HG03159 (cell line): ENCODE results near the gene LRP11.
"Not testable (repeated sequence)": the region's sequence is repeated elsewhere in the genome, so short reads cannot be mapped to it uniquely, and the experiment has no call there.

Experiments
- ATAC-seq: cut with Tn5 transposase; IDR thresholded peaks from one replicate; pipeline ENCODE4 v1.9.1; 2021; ENCODE audit warnings: mild to moderate bottlenecking, moderate library complexity; ENCODE audit not compliant: unreplicated experiment

Gene LRP11

DNA sequence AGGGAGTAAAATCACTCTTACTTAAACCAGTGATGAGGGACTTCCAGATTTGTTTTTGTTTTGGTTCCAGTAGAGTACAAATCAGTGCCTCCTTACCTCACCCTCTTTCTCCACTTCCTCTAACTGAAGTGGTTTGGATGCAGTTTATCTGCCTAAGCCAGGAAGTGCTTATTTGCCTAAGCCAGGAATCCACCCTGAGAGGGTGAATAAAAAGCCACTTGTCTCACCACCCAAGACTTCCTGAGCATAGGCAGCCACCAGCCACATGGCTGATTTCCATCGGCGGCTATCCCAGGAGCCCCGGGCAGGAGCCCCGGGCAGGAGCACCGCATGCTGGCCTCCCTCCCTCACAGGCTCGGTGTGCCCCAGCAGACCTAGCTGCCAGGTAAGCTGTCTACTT lies 12.0 kb downstream of the LRP11 start:
- ATAC-seq = no peak

DNA sequence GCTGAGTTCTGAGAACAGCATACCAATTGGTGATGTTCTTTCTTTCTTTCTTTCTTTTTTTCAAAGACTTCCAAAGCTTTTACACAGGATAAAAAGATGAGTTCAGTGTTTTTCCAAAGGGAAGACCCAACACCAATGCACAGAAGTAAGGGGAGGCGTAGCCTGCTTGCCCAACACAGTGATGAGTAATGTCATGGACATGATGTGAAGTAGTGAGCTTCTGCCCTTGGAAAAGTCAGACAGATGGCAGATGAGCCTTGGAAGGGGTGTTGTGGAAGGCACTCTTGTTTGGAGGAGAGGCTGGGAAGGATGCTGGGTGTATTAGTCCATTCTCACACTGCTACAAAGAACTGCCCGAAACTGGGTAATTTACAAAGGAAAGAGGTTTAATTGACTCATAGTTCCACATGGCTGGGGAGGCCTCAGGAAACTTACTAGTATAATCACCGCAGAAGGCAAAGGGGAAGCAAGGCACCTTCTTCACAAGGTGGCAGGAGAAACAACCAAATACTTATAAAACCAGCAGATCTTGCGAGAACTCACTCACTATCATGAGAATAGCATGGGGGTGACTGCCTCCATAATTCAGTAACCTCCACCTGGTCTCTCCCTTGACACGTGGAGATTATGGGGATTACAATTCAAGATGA lies 12.6 kb downstream of the LRP11 start:
- no peak for ATAC-seq

DNA sequence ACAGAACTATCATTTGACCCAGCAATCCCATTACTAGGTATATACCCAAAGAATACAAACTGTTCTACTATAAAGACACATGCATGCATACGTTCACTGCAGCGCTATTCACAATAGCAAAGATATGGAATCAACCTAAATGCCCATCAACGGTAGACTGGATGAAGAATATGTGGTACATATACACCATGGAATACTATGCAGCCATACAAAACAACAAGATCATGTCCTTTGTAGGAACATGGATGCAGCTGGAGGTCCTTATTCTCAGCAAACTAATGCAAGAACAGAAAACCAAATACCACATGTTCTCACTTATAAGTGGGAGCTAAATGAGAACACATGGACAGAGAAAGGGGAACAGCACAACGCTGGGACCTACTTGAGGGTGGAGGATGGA lies 15.8 kb downstream of the LRP11 start:
- not testable (repeated sequence) for ATAC-seq

DNA sequence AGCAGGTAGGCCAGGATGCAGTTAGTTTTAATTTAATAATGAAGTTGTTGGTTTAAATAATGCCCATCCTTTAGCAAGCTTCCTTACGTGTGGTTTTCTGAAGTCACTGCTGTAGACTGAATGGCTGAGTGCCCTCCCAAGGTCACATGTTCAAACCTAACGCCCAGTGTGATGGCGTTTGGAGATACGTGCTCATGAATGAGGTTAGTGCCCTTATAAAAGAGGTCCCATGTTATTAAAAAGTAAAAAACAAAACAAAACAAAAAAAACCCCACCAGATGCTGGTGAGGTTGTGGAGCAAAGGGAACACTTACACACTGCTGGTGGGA lies 16.3 kb downstream of the LRP11 start:
- no peak for ATAC-seq

DNA sequence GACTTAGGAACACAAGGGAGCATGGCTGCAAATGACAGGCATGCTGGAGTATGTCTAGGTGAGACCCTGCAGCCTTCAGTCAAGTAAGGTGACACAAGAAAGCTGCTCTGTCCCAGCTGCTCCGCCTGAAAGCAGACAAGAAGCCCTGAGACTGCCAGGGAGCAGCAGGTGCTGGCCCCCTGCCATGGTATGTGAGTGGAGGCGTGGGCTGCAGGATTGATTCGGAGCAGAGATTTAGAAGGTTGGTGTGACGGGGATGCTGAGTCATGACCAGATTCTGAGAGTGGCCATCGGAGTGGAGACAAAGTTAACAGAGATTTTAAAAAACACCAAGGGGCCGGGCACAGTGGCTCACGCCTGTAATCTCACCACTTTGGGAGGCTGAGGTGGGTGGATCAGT lies 17.8 kb downstream of the LRP11 start:
- no peak for ATAC-seq

DNA sequence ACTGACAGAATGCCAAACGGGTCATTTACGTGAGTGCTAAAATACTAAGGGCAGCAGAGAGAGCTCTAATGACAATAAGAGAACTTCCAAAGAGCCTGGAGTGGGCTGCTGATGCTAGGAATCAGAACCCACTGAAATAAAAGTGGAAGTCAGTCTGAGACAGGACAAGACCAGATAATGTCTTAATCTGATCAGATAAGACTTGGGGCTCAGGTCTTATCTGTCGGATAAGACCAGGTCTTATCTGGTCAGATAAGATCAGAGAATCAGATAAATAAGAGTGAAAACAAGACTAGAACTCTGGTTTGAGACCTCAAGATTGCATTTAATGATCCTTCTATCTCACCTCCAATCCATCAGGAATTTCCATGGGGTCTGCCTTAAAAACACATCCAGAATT lies 18.6 kb downstream of the LRP11 start:
- no peak for ATAC-seq

DNA sequence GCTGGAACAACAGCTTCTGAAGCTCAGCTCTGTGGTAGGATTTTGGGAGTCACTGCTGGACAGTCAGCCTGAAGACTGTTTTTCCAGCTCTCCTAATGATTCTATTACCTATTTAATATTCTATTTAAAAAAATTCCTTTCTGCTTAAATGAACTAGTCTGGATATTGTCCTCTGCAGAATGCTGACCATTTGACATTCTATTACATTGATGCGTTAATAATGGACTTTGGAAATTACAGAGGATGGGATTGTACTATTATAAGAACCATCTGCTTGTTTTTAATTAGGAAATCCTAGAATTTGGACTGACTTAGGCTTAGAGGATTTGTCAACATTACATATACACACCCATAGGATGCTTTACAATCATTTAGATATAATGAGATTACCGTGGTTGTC lies 19.7 kb downstream of the LRP11 start:
- no peak for ATAC-seq

DNA sequence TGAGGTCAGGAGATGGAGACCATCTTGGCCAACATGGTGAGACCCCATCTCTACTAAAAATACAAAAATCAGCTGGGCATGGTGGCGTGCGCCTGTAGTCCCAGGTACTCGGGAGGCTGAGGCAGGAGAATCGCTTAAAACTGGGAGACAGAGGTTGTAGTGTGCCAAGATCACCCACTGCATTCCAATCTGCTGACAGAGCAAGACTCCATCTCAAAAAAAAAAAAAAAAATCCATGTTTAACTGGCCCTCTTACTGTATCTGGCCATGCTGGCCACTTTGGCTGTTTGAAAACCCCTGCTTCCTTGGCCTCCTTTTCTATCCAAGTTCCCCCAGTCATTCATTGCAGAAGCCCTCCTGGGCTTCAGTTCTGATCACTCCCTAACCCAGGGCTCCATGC lies 20.1 kb downstream of the LRP11 start:
- not testable (repeated sequence) for ATAC-seq

DNA sequence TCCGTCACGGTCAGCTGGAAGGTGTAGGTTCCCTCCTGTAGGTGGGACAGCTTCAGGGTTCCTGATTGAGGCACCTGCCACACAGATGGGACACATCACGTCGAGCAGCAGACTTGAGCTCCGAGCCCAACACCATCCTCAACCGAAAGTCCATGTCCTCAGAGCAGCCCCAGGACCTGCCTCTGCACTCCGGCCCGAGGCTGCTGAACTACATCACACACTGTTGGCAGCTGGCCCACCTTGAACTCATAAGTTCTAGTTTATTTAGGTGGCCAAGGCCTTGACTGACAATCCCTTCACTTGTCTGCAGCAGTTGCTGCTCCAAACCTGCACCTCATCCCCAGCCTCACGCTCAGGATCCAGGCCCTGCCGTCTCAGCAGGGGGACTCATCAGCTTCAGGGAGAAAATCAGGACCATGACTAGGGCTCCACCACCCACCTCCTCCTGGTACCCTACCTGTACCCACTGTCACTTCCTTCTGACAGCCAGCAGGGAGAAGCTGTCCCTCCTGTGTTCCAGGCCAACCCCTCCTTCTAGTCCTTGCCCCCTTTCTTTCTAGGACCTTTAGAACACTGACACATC lies 21.0 kb downstream of the LRP11 start:
- no peak for ATAC-seq

DNA sequence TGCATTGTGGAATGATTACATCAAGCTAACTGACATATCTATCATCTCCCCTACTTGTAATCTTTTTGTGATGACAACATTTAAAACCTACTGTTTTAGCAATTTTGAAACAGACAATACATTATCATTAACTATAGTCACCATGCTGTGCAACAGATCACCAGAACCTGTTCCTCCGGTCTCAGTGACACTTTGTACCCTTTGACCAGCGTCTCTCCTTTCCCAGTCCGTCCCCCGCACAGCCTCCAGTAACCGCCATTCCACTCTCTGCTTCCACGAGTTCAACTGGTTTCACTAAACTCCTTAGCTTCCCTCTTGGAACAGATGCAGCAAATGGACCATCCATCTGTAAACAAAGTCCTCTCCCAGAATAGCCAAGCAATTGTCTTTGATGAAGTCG lies 21.8 kb downstream of the LRP11 start:
- ATAC-seq = no peak

DNA sequence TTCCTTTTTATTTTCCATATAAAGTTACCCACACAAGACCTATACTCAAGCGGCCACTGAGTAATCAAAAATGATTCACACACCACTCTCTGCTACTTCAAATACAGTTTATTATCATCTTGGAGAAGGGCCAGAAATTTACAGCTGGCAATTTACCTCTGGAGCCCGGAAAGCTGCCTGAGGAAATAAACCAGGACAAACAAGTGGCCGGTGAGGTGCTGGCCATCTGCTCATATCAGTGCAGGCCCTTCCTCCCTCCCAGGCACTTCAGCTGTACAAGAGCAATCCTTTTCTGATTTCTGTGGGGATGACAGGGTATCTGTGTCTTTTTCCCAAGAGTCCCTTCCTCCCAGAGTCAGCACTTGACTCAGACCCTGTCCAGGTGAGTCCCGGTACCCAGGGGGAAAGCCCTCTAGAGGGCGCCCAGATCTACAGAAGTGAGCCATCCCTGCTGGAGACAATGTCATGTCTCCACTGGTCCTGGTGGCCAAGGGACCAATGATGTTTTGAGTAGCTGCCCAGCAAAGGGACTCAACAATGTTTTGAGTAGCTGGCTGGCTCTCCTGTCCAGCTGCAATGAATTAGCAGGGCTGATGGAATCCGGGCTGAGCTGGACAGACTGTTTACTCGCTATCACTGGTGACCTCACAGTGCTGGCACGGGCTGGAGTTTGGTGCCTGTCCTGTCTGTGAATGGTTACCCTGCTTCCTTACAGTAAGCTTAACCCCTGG lies 23.6 kb downstream of the LRP11 start:
- ATAC-seq = no peak

DNA sequence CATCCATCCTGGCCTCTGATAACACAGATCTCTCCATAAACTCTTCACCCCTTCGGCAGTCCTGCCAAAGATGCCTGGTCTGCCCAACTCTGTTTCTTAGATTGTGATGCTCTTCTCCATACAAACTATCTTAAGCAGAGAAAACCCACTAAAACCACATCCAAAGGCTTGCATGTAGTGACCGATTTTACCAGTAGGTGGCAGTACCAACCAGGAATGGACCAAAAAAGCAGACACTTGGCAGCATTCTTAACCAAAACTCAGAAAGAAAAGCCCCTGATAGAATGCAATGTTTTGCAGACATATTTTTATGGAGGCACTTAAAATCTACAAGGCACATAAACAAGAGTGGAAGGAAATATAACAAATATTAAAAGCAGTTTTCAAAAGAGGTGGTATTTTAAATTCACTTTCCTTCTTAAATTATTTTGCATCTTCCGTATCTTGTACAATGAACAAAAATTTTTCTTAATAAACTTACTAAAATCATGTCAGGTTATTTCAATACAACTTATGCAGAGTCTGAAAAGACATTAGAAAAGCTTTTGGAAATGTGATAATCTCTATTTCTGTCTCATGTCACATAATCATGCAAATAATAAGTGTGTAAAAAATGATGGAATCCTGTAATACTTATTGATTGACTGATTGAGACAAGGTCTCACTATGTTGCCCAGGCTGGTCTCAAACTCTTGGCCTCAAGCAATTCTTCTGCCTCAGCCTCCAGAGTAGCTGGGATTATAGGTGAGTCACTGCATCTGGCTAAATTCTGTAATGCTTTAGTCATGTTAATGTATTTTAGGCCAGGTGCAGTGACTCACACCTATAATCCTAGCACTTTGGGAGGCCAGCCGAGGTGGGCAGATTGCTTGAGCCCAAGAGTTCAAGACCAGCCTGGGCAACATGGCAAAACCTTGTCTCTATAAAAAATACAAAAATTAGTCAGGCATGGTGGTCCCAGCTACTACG lies 29.4 kb downstream of the LRP11 start:
- no peak for ATAC-seq

DNA sequence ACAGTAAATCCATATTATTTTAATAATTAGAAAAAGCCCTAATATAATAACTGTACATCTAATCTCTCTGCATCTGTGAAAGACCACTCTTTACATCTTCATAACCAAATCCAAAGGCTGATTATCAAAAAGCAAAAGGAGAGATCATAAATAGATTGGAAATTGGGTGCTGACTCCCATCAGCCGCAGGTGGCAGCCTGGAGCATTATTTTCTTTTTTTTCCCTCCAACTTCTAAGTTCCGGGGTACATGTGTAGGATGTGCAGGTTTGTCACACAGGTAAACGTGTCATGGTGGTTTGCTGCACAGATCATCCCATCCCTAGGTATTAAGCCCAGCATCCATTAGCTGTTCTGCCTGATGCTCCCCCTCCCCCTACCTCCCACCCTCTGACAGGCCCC lies 30.5 kb downstream of the LRP11 start:
- no peak for ATAC-seq

DNA sequence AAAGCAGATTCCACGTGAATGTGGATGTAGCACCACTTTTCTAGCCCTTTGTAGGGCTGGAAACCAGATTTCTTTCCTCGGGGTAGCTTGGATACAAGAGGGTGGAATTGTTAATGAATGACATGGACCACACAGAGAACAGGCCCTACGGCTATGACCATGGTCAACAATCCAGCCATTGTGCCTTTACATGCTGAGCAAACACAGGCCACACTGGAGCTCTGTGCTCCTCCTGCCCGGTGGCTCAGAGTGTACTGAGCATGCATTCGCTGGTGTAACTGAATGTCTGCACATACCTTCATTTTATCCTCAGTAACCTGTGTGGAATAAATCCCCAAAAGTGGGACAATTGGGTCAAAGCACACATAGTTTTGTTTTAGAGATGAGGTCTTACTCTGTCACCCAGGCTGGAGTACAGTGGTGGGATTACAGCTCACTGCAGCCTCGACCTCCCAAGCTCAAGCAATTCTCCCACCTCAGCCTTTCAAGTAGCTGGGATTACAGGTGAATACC lies 32.8 kb downstream of the LRP11 start:
- ATAC-seq = no peak

DNA sequence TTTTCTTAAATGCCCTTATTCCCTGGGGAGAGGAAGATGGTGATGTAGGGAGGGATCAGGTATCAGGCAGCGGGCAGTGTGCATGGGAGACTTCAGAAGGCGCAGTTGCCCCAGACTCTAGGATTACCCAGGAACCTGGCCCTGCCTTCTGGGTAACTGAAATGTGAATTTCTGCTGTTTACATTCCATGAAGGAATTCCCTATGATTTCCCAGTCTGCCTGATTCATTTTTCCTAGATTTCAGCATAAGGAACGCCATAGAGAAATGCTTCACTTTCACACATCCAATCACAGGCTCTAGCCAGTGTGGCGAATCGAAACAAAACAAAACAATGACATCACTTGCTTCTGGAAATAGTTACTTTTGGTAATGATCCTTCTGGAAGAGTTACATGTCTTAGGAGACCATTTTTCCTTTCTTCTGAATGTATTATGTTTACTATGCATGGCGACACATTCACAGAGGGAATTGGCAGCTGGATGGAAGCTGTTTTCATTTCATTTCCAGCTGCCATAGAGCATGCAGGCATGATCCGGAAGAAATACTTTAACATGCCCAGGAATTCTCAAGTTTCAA lies 33.3 kb downstream of the LRP11 start:
- ATAC-seq = no peak

DNA sequence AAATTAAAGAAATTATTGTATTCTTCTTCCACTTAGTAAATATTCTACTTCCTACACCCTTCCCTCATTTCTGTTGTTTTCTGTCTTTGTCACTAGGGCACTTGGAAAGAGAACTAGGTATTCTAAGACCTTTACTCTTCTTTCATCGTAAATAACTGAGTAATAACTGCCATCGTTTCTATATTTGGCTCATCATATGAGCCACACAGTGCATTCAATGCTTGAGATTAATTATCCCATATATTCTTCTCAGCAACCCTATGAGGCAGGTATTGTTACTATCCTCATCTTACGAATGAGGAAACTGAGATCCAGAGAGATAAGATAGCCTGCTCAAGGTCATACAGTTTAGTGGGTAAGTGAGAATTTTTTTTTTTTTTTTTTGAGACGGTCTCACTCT lies 38.9 kb downstream of the LRP11 start:
- ATAC-seq = no peak

DNA sequence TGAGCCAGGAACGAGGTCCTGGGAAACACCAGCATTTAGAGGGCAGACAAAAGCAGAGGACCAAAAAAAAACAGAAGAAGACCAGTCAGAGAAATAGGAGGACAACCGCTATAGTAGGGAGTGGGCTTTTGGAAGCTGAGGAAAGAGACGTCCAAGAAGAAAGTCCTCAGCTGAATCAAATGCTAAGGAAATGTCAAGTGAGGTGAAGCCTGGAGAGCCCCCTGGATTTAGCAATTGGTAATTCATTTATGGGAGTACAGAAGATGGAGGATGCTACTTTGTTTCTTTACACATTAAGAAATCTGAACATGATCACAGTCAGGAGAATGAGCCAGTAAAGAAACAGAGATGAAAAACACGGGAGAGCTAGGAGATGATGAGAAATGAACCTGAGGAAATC lies 41.1 kb downstream of the LRP11 start:
- no peak for ATAC-seq

DNA sequence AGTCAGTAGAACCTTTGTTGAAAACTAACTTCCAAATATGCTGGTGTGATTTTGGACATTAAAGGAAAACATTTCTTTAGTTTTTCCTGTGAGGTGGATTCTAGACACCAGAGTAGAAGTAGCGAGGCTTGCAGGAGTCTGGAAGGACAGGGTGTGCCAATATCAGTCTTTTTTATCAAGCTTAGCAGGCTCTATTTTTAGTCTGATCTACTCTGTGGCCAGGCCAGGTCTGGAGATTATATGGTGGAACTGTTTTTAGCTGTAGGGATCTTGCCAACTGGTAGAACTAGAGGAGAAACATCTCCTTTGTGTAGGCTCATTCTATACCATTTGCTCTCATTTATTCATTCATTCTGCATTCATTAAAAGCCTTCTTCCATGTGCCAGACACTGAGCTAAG lies 42.7 kb downstream of the LRP11 start:
- ATAC-seq = no peak

DNA sequence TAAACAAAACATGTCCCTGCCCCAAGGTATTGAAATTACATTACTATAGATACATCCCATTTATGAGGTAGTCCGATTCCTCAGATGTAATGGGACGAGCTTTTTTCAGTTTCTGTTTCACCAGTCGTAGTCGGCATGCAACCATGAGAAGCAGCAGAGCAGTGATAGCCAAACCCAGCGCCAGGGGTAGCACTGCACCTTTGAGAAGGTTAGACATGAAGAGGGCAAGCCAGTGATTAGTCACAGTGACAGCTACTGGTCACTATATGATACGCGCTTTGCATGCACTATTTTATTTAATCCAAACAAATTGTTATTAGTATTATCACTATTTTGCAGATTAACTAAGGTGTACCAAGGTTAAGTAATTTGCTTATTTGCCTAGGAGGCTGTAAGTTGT lies 43.7 kb downstream of the LRP11 start:
- ATAC-seq = no peak

DNA sequence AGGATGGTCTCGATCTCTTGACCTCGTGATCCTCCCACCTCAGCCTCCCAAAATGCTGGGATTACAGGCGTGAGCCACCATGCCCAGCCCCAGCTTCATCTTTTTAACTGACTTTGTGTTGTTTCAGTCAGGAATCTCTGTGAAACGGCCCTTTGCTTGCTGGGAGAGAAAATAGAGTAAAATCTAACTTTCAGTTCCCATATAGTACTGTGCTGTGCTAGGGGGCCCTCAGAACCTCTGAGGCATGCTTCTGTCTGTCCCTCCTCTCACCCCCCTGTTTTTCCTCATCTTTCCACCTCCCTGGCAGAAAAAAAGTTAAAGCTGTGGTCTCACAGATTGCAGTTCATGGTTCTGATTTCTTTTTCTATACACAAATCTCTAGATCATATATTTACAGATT lies 48.4 kb downstream of the LRP11 start:
- no peak for ATAC-seq

DNA sequence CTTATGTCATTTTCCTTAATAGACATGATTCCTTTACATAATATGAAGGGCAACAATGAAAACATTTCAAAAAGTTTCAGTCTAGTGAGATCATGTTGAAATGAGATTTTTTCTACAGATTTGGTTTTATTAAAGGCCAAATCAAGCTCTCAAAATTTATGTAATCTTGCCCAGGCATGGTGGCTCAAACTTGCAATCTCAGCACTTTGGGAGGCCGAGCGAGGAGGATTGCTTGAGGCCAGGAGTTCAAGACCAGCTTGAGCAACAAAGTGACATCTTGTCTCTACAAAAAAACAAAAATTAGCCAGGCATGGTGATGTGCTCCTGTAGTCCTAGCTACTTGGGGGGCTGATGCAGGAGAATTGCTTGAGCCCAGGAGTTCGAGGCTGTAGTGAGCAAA lies 50.8 kb downstream of the LRP11 start:
- no peak for ATAC-seq
